Muscle of leg (tissue), 11 donors: ENCODE results near the gene KRTAP3-1. TPM values are rescaled to one million over a fixed set of nuclear protein-coding genes. Genes with fewer than 3 reads are reported as not detected.

ENCODE experiments used
- DNase-seq: peaks from one replicate; pipeline ENCODE4 v3.0.0; 2013
- H3K27ac ChIP-seq: one replicate; pipeline ENCODE4 v1.5.1; 2013; ENCODE audit warnings: mild to moderate bottlenecking, low read length, control low read depth
- H3K27me3 ChIP-seq: one replicate; pipeline ENCODE4 v1.6.1; 2013; ENCODE audit warnings: low read length; ENCODE audit not compliant: control insufficient read depth, insufficient read depth
- H3K36me3 ChIP-seq: one replicate; pipeline ENCODE4 v1.6.1; 2013; ENCODE audit warnings: low read length; ENCODE audit not compliant: control insufficient read depth, insufficient read depth
- H3K4me1 ChIP-seq: one replicate; pipeline ENCODE4 v1.6.1; 2013; ENCODE audit warnings: low read length; ENCODE audit not compliant: control insufficient read depth, insufficient read depth
- H3K4me3 ChIP-seq: one replicate; pipeline ENCODE4 v1.5.1; 2013; ENCODE audit warnings: low read length, control low read depth
- H3K9me3 ChIP-seq: replicated peaks from 2 replicates; pipeline ENCODE4 v1.6.1; 2013; ENCODE audit warnings: low read depth, low read length; ENCODE audit not compliant: control insufficient read depth
- WGBS: methylation state at CpG from one replicate; pipeline ENCODE4 v1.1.5; 2013; ENCODE audit warnings: missing lambda C conversion rate; ENCODE audit not compliant: insufficient coverage; 5-methylcytosine and 5-hydroxymethylcytosine counted together
- polyA plus RNA-seq, 8 donors: library from polyadenylated mRNA; unstranded; fragments of 120-200 nt; gene quantifications; one replicate each; pipeline versions ENCODE4 v1.2.1 to v1.2.3, GENCODE V29; 2013; ENCODE audit warnings: inconsistent platforms in 1 of 8, low replicate concordance in 1 of 8; ENCODE audit not compliant: insufficient read length in 8 of 8, insufficient read depth in 1 of 8
- total RNA-seq: library from RNA; stranded (reverse); fragments of 120-200 nt; gene quantifications from one replicate; pipeline ENCODE4 v1.2.4, GENCODE V29; 2013

The KRTAP3-1 gene
- total and polyA plus RNA-seq, 9 donors = not detected

- Histone ChIP-seq H3K9me3 (no peaks in the 10 kb centered on the region), H3K27me3 (peaks cover 4% of the 10 kb centered on the region), H3K36me3 (no peaks in the 10 kb centered on the region), H3K27ac (peak overlapping the region; percentile 67), H3K4me1 (peaks cover 19% of the 10 kb centered on the region), H3K4me3 (no peak overlapping the region)
- WGBS = 17% methylated on average over 3 of the region's 5 CpGs
- no peak for DNase-seq
Observed at GRCh38 chr17:40981115-40981514, 27.8 kb downstream of the KRTAP3-1 start.

GRCh38 chr17:40980596-40980995 is 28.3 kb downstream of the KRTAP3-1 start:
- Histone ChIP-seq H3K36me3 (no peaks in the 10 kb centered on the region), H3K27me3 (peaks cover 6% of the 10 kb centered on the region), H3K4me1 (peaks cover 19% of the 10 kb centered on the region), H3K27ac (peak overlapping the region; percentile 67), H3K9me3 (no peaks in the 10 kb centered on the region), H3K4me3 (no peak overlapping the region)
- peak; percentile 94 for DNase-seq
- WGBS = 11% methylated on average over 7 of the region's 8 CpGs

- Histone ChIP-seq H3K36me3 (no peaks in the 10 kb centered on the region), H3K4me1 (peaks cover 19% of the 10 kb centered on the region), H3K9me3 (no peaks in the 10 kb centered on the region), H3K4me3 (no peak overlapping the region), H3K27ac (peak overlapping the region; percentile 48), H3K27me3 (peaks cover 6% of the 10 kb centered on the region)
- 47% methylated on average over 3 of the region's 3 CpGs for WGBS
- no peak for DNase-seq
Observed at GRCh38 chr17:40980117-40980516, 28.8 kb downstream of the KRTAP3-1 start.

GRCh38 chr17:40978575-40979151 is 30.3 kb downstream of the KRTAP3-1 start:
- 55% methylated on average over 13 of the region's 13 CpGs for WGBS
- no peaks in the 10 kb centered on the region for H3K9me3 ChIP-seq
- no peak overlapping the region for H3K27ac ChIP-seq
- H3K4me1 ChIP-seq = peaks cover 19% of the 10 kb centered on the region
- peak; percentile 15 for DNase-seq
- no peak overlapping the region for H3K4me3 ChIP-seq
- H3K27me3 ChIP-seq = peaks cover 2% of the 10 kb centered on the region
- no peaks in the 10 kb centered on the region for H3K36me3 ChIP-seq

GRCh38 chr17:40975516-40975915 is 33.4 kb downstream of the KRTAP3-1 start:
- no peak for DNase-seq
- Histone ChIP-seq H3K4me3 (no peak overlapping the region), H3K4me1 (peaks cover 14% of the 10 kb centered on the region), H3K36me3 (no peaks in the 10 kb centered on the region), H3K9me3 (no peaks in the 10 kb centered on the region), H3K27ac (no peak overlapping the region), H3K27me3 (peaks cover 2% of the 10 kb centered on the region)

- Histone ChIP-seq H3K4me3 (no peak overlapping the region), H3K9me3 (no peaks in the 10 kb centered on the region), H3K27ac (no peak overlapping the region), H3K27me3 (peaks cover 2% of the 10 kb centered on the region), H3K4me1 (peaks cover 6% of the 10 kb centered on the region), H3K36me3 (no peaks in the 10 kb centered on the region)
- DNase-seq = no peak
- 94% methylated on average over 2 of the region's 3 CpGs for WGBS
Observed at GRCh38 chr17:40974366-40974765, 34.6 kb downstream of the KRTAP3-1 start.

GRCh38 chr17:40967582-40967981 is 41.3 kb downstream of the KRTAP3-1 start:
- H3K9me3 ChIP-seq = no peaks in the 10 kb centered on the region
- H3K36me3 ChIP-seq = no peaks in the 10 kb centered on the region
- H3K27ac ChIP-seq = no peak overlapping the region
- no peaks in the 10 kb centered on the region for H3K4me1 ChIP-seq
- H3K4me3 ChIP-seq = no peak overlapping the region
- no peak for DNase-seq
- WGBS = no CpG with 5 or more reads among the region's 1 CpG
- H3K27me3 ChIP-seq = peaks cover 2% of the 10 kb centered on the region

- no peak within 1 kb of the TSS for H3K27ac ChIP-seq
- no peaks in the 10 kb centered on the region for H3K36me3 ChIP-seq
- no peak for DNase-seq
- no peaks in the 10 kb centered on the region for H3K4me1 ChIP-seq
- no peak within 1 kb of the TSS for H3K4me3 ChIP-seq
- no CpG with 5 or more reads among the region's 1 CpG for whole genome bisulfite sequencing
- H3K27me3 ChIP-seq = peaks cover 4% of the 10 kb centered on the region
- H3K9me3 ChIP-seq = no peaks in the 10 kb centered on the region
Observed at GRCh38 chr17:40966848-40967247, 42.1 kb downstream of the KRTAP3-1 start, which contains the start of gene KRT39. TSS of gene KRT39 (minus strand) at chr17:40966948. CDS start at chr17:40966856, 92 bp downstream.

- no peaks in the 10 kb centered on the region for H3K4me1 ChIP-seq
- H3K9me3 ChIP-seq = no peaks in the 10 kb centered on the region
- WGBS = no CpG with 5 or more reads among the region's 1 CpG
- H3K27ac ChIP-seq = no peak overlapping the region
- H3K27me3 ChIP-seq = peaks cover 4% of the 10 kb centered on the region
- DNase-seq = no peak
- no peaks in the 10 kb centered on the region for H3K36me3 ChIP-seq
- no peak overlapping the region for H3K4me3 ChIP-seq
Observed at GRCh38 chr17:40963838-40964237, 45.1 kb downstream of the KRTAP3-1 start.

GRCh38 chr17:40962059-40962561 is 46.8 kb downstream of the KRTAP3-1 start:
- Histone ChIP-seq H3K36me3 (no peaks in the 10 kb centered on the region), H3K4me1 (no peaks in the 10 kb centered on the region), H3K27me3 (peaks cover 7% of the 10 kb centered on the region), H3K27ac (no peak overlapping the region), H3K4me3 (no peak overlapping the region), H3K9me3 (no peaks in the 10 kb centered on the region)
- no peak for DNase-seq
- WGBS = 100% methylated on average over 1 of the region's 4 CpGs

- no peaks in the 10 kb centered on the region for H3K4me1 ChIP-seq
- H3K4me3 ChIP-seq = no peak overlapping the region
- H3K9me3 ChIP-seq = no peaks in the 10 kb centered on the region
- DNase-seq = no peak
- no CpG with 5 or more reads among the region's 1 CpG for WGBS
- no peak overlapping the region for H3K27ac ChIP-seq
- peaks cover 7% of the 10 kb centered on the region for H3K27me3 ChIP-seq
- H3K36me3 ChIP-seq = no peaks in the 10 kb centered on the region
Observed at GRCh38 chr17:40961591-40961990, 47.3 kb downstream of the KRTAP3-1 start.
